ENCODE data around the gene NRCAM.

- no peak for TF ChIP-seq CTCF (IDR thresholded peaks at IDR 0.05)
- TF ChIP-seq POLR2A (IDR thresholded peaks at IDR 0.05) = no peak
These were observed 134.2 kb downstream of the NRCAM start for GRCh38 chr7:108322046-108322445.
